WERI-Rb-1 (cell line): Measurements from ENCODE around the gene ABCB10.

Source experiments
- DNase-seq: peaks from one replicate; pipeline ENCODE4 v3.0.0-alpha.2; 2020
- H3K27ac ChIP-seq: fragments of 250-450 bp; sonication (Bioruptor Pico); 2 replicates; pipeline ENCODE4 v1.5.1; 2020; ENCODE audit warnings: mild to moderate bottlenecking, moderate library complexity
- H3K27me3 ChIP-seq: fragments of 250-450 bp; sonication (Bioruptor Pico); 2 replicates; pipeline ENCODE4 v1.5.1; 2021; ENCODE audit warnings: mild to moderate bottlenecking, low read depth, moderate library complexity; ENCODE audit not compliant: insufficient read depth, severe bottlenecking
- H3K36me3 ChIP-seq: fragments of 250-450 bp; sonication (Bioruptor Pico); 2 replicates; pipeline ENCODE4 v1.5.1; 2020; ENCODE audit warnings: mild to moderate bottlenecking, moderate library complexity
- H3K4me3 ChIP-seq: 2 replicates; pipeline ENCODE4 v1.5.1; 2011; ENCODE audit warnings: low read depth, mild to moderate bottlenecking, control low read depth, low read length
- H3K9me3 ChIP-seq: fragments of 250-450 bp; sonication (Bioruptor Pico); 2 replicates; pipeline ENCODE4 v1.5.1; 2021; ENCODE audit warnings: mild to moderate bottlenecking, moderate library complexity; ENCODE audit not compliant: severe bottlenecking
- CTCF ChIP-seq: IDR thresholded peaks from 2 replicates; pipeline ENCODE4 v1.5.1; 2011; ENCODE audit warnings: low read depth, mild to moderate bottlenecking, control low read depth, inconsistent platforms, low read length

Gene ABCB10

GRCh38 chr1:229578168-229579058 lies 19.9 kb upstream of the ABCB10 start:
- DNase-seq: no peak
- TF ChIP-seq CTCF: no peak
- no peak overlapping the region for H3K27ac ChIP-seq
- no peaks in the 10 kb centered on the region for H3K36me3 ChIP-seq
- H3K27me3 ChIP-seq: no peaks in the 10 kb centered on the region
- H3K9me3 ChIP-seq: no peaks in the 10 kb centered on the region
- H3K4me3 ChIP-seq: no peak overlapping the region

- DNase-seq: no peak
- H3K4me3 ChIP-seq: no peak overlapping the region
These were observed 16.4 kb upstream of the ABCB10 start for GRCh38 chr1:229574679-229575442.

GRCh38 chr1:229572286-229572685 lies 13.8 kb upstream of the ABCB10 start:
- H3K27me3 ChIP-seq: no peaks in the 10 kb centered on the region
- no peak overlapping the region for H3K4me3 ChIP-seq
- DNase-seq: no peak
- H3K27ac ChIP-seq: no peak overlapping the region
- no peak for TF ChIP-seq CTCF
- no peaks in the 10 kb centered on the region for H3K36me3 ChIP-seq
- H3K9me3 ChIP-seq: no peaks in the 10 kb centered on the region

More at GRCh38 chr1:229574679-229575442, 16.4 kb upstream of the ABCB10 start:
- Histone ChIP-seq H3K27me3 (no peaks in the 10 kb centered on the region), H3K9me3 (no peaks in the 10 kb centered on the region), H3K36me3 (no peaks in the 10 kb centered on the region), H3K27ac (no peak overlapping the region)
- TF ChIP-seq CTCF: no peak

- H3K27ac ChIP-seq: no peak overlapping the region
- no peak for TF ChIP-seq CTCF
These were observed 12.5 kb upstream of the ABCB10 start for GRCh38 chr1:229570891-229571516.

GRCh38 chr1:229570305-229570704 lies 11.8 kb upstream of the ABCB10 start:
- no peak for DNase-seq

More at GRCh38 chr1:229570891-229571516, 12.5 kb upstream of the ABCB10 start:
- DNase-seq: no peak
- H3K4me3 ChIP-seq: no peak overlapping the region
- H3K27me3 ChIP-seq: no peaks in the 10 kb centered on the region
- H3K9me3 ChIP-seq: no peaks in the 10 kb centered on the region
- no peaks in the 10 kb centered on the region for H3K36me3 ChIP-seq

More at GRCh38 chr1:229570305-229570704, 11.8 kb upstream of the ABCB10 start:
- no peak overlapping the region for H3K27ac ChIP-seq
- H3K36me3 ChIP-seq: no peaks in the 10 kb centered on the region
- H3K4me3 ChIP-seq: no peak overlapping the region
- H3K27me3 ChIP-seq: no peaks in the 10 kb centered on the region
- no peaks in the 10 kb centered on the region for H3K9me3 ChIP-seq
- TF ChIP-seq CTCF: no peak
